Endothelial cell of umbilical vein (primary cell): ENCODE measurements around the gene ARHGAP15. TPM values are rescaled to one million over a fixed set of nuclear protein-coding genes. Genes with fewer than 3 reads are reported as not detected.

ENCODE experiments used
- BruUV-seq: library from RNA; stranded (reverse); fragments of 400-500 nt; replicated peaks from 2 replicates; lab custom pipeline; 2021; lab: Mats Ljungman, UMichigan
- CTCF ChIA-PET: fragments of 300-600, 350-600 bp; sonication (Branson Sonifier 250); formaldehyde crosslinking; loops from one replicate; lab custom pipeline; 2021; ENCODE audit warnings: antibody characterized with exemption, inconsistent platforms; lab: Charles Lee
- POLR2A ChIA-PET: fragments of 300-600, 350-600 bp; sonication (Branson Sonifier 250); formaldehyde crosslinking; loops from one replicate; lab custom pipeline; 2021; ENCODE audit warnings: antibody characterized with exemption, inconsistent platforms; lab: Charles Lee
- DNase-seq: peaks from one replicate; pipeline ENCODE4 v3.0.0-alpha.2; 2011; ENCODE audit warnings: low read depth, low spot score
- FAIRE-seq: peaks from 2 replicates; lab custom pipeline; 2011; peaks lifted over from hg19 to GRCh38; lab: Jason Lieb, UNC
- H2AFZ ChIP-seq: 2 replicates; pipeline ENCODE4 v1.6.0; 2012; ENCODE audit warnings: low read depth, low read length, control low read depth, inconsistent platforms
- H3K27ac ChIP-seq: 2 replicates; pipeline ENCODE4 v1.5.1; 2011; ENCODE audit warnings: low read depth, mild to moderate bottlenecking, control low read depth, low read length, moderate library complexity; ENCODE audit not compliant: insufficient read depth
- H3K27me3 ChIP-seq, 2 experiments: 2 replicates each; pipeline versions ENCODE4 v1.6.0 to v1.6.1; 2011; ENCODE audit warnings: low read length in 2 of 2, mixed read lengths in 1 of 2; ENCODE audit not compliant: control insufficient read depth in 2 of 2, insufficient read depth in 2 of 2
- H3K36me3 ChIP-seq, 2 experiments: 2 replicates in 1 of 2; 3 replicates in 1 of 2; pipeline ENCODE4 v1.5.1; 2011; ENCODE audit warnings: low read length in 2 of 2, mild to moderate bottlenecking in 1 of 2, moderate library complexity in 1 of 2; ENCODE audit not compliant: control insufficient read depth in 2 of 2, insufficient read depth in 2 of 2; ENCODE audit errors: extremely low read depth in 1 of 2
- H3K4me1 ChIP-seq: 3 replicates; pipeline ENCODE4 v1.5.1; 2011; ENCODE audit warnings: mild to moderate bottlenecking, low read length; ENCODE audit not compliant: control insufficient read depth, insufficient read depth; ENCODE audit errors: extremely low read depth
- H3K4me2 ChIP-seq: 2 replicates; pipeline ENCODE4 v1.6.1; 2011; ENCODE audit warnings: low read length, control low read depth, mixed read lengths; ENCODE audit not compliant: insufficient read depth
- H3K4me3 ChIP-seq, 3 experiments: fragments of 200-600 bp in 1 of 3; sonication (generic), shearing (Covaris generic) in 1 of 3; replicated peaks in 1 of 3; 2 replicates each; pipeline ENCODE4 v1.5.1; 2011 to 2016; ENCODE audit warnings: control low read depth in 3 of 3, low read length in 3 of 3, mild to moderate bottlenecking in 2 of 3, inconsistent platforms in 1 of 3, low read depth in 1 of 3, moderate library complexity in 1 of 3; ENCODE audit not compliant: insufficient read depth in 1 of 3
- H3K79me2 ChIP-seq: 2 replicates; pipeline ENCODE4 v1.6.0; 2012; ENCODE audit warnings: low read length, inconsistent platforms; ENCODE audit not compliant: control insufficient read depth, insufficient read depth
- H3K9ac ChIP-seq: replicated peaks from 2 replicates; pipeline ENCODE3; 2011; ENCODE audit warnings: low read length, control low read depth; ENCODE audit not compliant: insufficient read depth; ENCODE audit errors: extremely low read depth
- H3K9me1 ChIP-seq: replicated peaks from 3 replicates; pipeline ENCODE4 v1.6.0; 2011; ENCODE audit warnings: mild to moderate bottlenecking, low read length; ENCODE audit not compliant: control insufficient read depth, insufficient read depth; ENCODE audit errors: extremely low read depth
- H3K9me3 ChIP-seq: replicated peaks from 2 replicates; pipeline ENCODE4 v1.5.1; 2012; ENCODE audit warnings: low read length, inconsistent platforms; ENCODE audit not compliant: control insufficient read depth, insufficient read depth
- H4K20me1 ChIP-seq: replicated peaks from 2 replicates; pipeline ENCODE3; 2011; ENCODE audit warnings: mild to moderate bottlenecking, low read length; ENCODE audit not compliant: control insufficient read depth, insufficient read depth; ENCODE audit errors: extremely low read depth
- EZH2 ChIP-seq: IDR thresholded peaks from 2 replicates; pipeline ENCODE4 v1.6.1; 2012; ENCODE audit warnings: borderline replicate concordance, low read depth, mild to moderate bottlenecking, moderate library complexity, low read length, inconsistent platforms; ENCODE audit not compliant: severe bottlenecking
- FOS ChIP-seq: IDR thresholded peaks from 2 replicates; pipeline ENCODE4 v1.6.1; 2011; ENCODE audit warnings: mild to moderate bottlenecking, low read length, moderate library complexity, borderline replicate concordance; ENCODE audit not compliant: insufficient read depth
- GATA2 ChIP-seq: IDR thresholded peaks from 2 replicates; pipeline ENCODE4 v1.7.0; 2011; ENCODE audit warnings: low read depth, mild to moderate bottlenecking, moderate library complexity, mixed read lengths, low read length; ENCODE audit not compliant: insufficient read length, insufficient read depth
- JUN ChIP-seq: IDR thresholded peaks from 2 replicates; pipeline ENCODE4 v1.6.1; 2011; ENCODE audit warnings: borderline replicate concordance, low read depth; ENCODE audit not compliant: insufficient read length, insufficient read depth
- MYC ChIP-seq: IDR thresholded peaks from one replicate; pipeline ENCODE4 v1.6.1; 2011; ENCODE audit warnings: mild to moderate bottlenecking, low read depth, low read length
- POLR2A ChIP-seq: IDR thresholded peaks from 2 replicates; pipeline ENCODE4 v1.6.1; 2012; ENCODE audit warnings: low read depth, mild to moderate bottlenecking, control low read depth, low read length
- POLR2AphosphoS5 ChIP-seq: IDR thresholded peaks from 2 replicates; pipeline ENCODE4 v1.6.1; 2012; ENCODE audit warnings: low read depth, mild to moderate bottlenecking, control low read depth, low read length, moderate library complexity; ENCODE audit not compliant: insufficient read depth
- dilution Hi-C: fragments of 300-500 bp; cut with MboI; formaldehyde crosslinking; loops from one replicate; pipeline ENCODE4 v1.15.0; 2019; ENCODE audit warnings: low sequenced_read_pairs; ENCODE audit not compliant: extremely low pct_ligation_motif_present
- intact Hi-C: fragments of 100-400 bp; cut with micrococcal nuclease; formaldehyde crosslinking; loops from one replicate; pipeline ENCODE4 v1.10.0; 2022
- polyA plus RNA-seq, 4 experiments: library from polyadenylated mRNA; depleted of rRNA in 3 of 4; stranded (reverse) in 3 of 4; unstranded in 1 of 4; fragments of >200 nt; gene quantifications; 2 replicates each; pipeline versions ENCODE4 v1.2.1 to v1.2.3, GENCODE V29; 2011 to 2012; ENCODE audit warnings: missing spikeins in 1 of 4
- total RNA-seq: library from RNA; stranded (reverse); gene quantifications from 2 replicates; pipeline ENCODE4 v1.2.3, GENCODE V29; 2021
- TF ChIP-seq, protein P1 (sequence below): IDR thresholded peaks from 2 replicates; pipeline ENCODE4 v1.6.1; 2011; ENCODE audit not compliant: insufficient read depth, insufficient read length
- TF ChIP-seq, protein P2 (sequence below), 2 donors: IDR thresholded peaks; 1 replicate in 1 of 2; 2 replicates in 1 of 2; pipeline ENCODE4 v1.5.1; 2011; ENCODE audit warnings: low read length in 2 of 2, mild to moderate bottlenecking in 2 of 2, moderate library complexity in 2 of 2, control low read depth in 1 of 2, inconsistent platforms in 1 of 2, low read depth in 1 of 2; ENCODE audit not compliant: insufficient read depth in 1 of 2; ENCODE audit errors: extremely low read depth in 1 of 2

Gene ARHGAP15
- total and polyA plus RNA-seq, 2 donors (not counting 3 experiments of a cell fraction or from before 2014, with no cell fraction given), result not detected

DNA sequence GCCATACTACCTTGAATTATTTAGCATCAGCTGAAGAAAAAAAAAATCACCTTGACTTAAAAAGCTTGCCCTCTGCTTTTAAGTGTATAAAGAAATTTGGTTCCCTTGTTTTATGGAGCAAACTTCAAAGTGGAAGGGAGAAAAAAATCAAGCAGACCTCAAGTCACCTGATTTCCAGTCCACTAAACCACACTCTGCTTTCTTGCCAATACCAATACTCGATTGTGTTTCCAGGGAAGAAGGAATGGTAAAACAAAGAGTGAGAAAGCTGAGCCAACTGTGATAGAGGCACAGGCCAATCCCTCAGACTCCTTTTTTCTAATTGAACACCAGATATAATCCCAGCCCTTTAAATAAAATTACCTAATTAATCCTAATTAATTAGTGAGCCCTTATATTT lies 587.3 kb downstream of the ARHGAP15 start:
- BruUV-seq, result no TSS peak
- FAIRE-seq, result no peak
- no peak overlapping the region for H3K4me2 ChIP-seq

More for the DNA sequence above, 587.3 kb downstream of the ARHGAP15 start:
- Histone ChIP-seq H3K79me2 (no peaks in the 10 kb centered on the region), H3K4me3 (no peak overlapping the region), H4K20me1 (no peaks in the 10 kb centered on the region), H2AFZ (no peak overlapping the region), H3K27me3 (no peaks in the 10 kb centered on the region), H3K9me3 (no peaks in the 10 kb centered on the region), H3K36me3 (no peaks in the 10 kb centered on the region), H3K4me1 (no peaks in the 10 kb centered on the region), H3K27ac (no peak overlapping the region), H3K9ac (no peak overlapping the region), H3K9me1 (no peaks in the 10 kb centered on the region)
- CTCF ChIA-PET, result no interaction called here
- intact Hi-C loops, result no loop called here
- dilution Hi-C loops, result no loop called here
- DNase-seq, result no peak
- no peak for TF ChIP-seq POLR2A
- no peak for TF ChIP-seq FOS
- TF ChIP-seq, protein P1, sequence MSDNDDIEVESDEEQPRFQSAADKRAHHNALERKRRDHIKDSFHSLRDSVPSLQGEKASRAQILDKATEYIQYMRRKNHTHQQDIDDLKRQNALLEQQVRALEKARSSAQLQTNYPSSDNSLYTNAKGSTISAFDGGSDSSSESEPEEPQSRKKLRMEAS, result no peak
- TF ChIP-seq GATA2, result no peak
- TF ChIP-seq EZH2, result no peak
- TF ChIP-seq JUN, result no peak
- TF ChIP-seq MYC, result no peak
- TF ChIP-seq POLR2AphosphoS5, result no peak
- TF ChIP-seq, protein P2, sequence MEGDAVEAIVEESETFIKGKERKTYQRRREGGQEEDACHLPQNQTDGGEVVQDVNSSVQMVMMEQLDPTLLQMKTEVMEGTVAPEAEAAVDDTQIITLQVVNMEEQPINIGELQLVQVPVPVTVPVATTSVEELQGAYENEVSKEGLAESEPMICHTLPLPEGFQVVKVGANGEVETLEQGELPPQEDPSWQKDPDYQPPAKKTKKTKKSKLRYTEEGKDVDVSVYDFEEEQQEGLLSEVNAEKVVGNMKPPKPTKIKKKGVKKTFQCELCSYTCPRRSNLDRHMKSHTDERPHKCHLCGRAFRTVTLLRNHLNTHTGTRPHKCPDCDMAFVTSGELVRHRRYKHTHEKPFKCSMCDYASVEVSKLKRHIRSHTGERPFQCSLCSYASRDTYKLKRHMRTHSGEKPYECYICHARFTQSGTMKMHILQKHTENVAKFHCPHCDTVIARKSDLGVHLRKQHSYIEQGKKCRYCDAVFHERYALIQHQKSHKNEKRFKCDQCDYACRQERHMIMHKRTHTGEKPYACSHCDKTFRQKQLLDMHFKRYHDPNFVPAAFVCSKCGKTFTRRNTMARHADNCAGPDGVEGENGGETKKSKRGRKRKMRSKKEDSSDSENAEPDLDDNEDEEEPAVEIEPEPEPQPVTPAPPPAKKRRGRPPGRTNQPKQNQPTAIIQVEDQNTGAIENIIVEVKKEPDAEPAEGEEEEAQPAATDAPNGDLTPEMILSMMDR (IDR thresholded peaks at IDR 0.05; ENCODE audit: extremely low read depth in 1 of 2, insufficient read depth in 1 of 2, low read depth in 1 of 2, low read length in 2 of 2), result no peak
- POLR2A ChIA-PET, result no interaction called here
